ENCODE results near the gene FPGS.

Gene FPGS

DNA sequence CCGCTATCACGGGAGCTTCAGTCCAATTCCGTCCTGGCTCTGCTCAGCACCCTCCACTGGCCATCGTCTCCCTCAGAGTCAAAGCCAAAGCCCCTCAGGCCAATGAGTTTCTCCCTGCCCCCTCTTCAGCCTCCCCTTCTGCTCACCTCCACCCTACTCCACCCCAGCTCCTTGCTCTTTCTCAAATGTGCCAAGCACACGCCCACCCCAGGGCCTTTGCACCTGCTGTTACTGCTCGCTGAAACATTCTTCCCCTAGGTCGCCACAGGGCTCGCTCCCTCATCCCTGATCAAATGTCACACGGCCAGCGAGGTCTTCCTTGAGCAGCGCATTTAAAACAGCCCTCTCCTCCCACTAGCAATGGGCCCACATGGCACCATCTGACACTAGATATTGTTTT is 58.1 kb downstream of the FPGS start:
- no peak for DNase-seq (ENCODE audit: low read depth)

DNA sequence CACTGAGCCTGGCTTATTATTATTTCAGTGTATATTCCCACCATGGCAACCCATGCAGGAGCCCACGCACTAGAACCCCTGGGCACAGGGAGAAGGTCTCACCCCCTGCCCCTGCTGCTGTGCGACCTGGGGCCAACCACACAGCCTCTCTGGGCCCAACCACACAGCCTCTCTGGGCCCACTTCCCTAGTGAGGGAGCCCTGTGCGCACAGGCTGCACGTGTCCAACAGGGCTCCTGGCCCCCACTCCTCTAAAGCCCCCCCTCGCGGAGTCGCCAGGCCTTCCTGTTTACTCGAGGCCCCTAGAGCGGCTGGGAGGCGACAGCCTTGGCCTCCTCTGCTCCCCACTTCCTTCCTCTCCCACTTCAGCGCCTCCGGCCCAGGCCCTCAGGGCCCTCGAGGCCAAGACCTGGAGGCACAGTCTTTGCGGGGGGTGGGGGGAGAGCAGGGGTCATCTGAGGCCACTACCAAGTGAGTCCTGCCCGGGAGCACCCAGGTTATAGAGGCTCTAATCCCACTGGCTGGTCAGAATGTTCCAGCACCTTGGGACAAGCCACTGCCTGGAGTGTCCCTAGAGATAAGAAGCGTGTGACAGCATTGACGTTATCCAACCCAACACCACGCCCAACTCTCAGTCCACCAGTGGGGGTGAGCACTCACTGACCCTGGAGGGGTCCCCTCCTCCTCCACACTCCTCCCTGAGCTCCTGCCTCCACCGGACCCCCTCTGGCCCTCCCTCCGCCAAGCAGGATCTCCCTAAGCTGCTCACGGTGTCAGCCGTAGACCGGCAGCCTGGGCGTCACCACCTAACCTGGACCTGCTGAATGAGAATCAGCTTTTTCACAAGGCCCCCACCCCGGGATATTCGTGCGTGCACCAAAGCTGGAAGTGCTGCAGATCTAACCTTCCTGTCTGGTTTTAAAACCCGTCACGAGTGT is 59.7 kb downstream of the FPGS start:
- no peak for DNase-seq (ENCODE audit: low read depth)

DNA sequence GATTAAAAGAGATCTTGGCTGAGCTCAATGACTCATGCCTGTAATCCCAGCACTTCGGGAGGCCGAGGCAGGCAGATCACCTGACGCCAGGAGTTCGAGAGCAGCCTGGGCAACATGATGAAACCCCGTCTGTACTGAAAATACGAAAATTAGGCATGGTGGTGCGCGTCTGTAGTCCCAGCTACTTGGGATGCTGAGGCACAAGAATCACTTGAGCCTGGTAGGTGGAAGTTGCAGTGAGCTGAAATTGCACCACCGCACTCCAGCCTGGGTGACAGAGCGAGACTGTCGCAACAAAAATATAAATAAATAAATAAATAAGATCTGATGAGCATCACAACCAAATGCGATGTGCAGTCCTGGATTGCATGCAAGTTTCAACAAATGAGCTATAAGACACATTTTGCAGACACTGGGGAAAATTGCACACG is 60.5 kb downstream of the FPGS start:
- DNase-seq (ENCODE audit: low read depth), result no peak

All from stromal cell of bone marrow (primary cell).